HG03095 (cell line): Measurements from ENCODE around the gene ACTR5.

ENCODE experiments used
- ATAC-seq: cut with Tn5 transposase; IDR thresholded peaks from one replicate; pipeline ENCODE4 v1.9.1; 2021; ENCODE audit warnings: moderate library complexity; ENCODE audit not compliant: unreplicated experiment

Gene ACTR5

DNA sequence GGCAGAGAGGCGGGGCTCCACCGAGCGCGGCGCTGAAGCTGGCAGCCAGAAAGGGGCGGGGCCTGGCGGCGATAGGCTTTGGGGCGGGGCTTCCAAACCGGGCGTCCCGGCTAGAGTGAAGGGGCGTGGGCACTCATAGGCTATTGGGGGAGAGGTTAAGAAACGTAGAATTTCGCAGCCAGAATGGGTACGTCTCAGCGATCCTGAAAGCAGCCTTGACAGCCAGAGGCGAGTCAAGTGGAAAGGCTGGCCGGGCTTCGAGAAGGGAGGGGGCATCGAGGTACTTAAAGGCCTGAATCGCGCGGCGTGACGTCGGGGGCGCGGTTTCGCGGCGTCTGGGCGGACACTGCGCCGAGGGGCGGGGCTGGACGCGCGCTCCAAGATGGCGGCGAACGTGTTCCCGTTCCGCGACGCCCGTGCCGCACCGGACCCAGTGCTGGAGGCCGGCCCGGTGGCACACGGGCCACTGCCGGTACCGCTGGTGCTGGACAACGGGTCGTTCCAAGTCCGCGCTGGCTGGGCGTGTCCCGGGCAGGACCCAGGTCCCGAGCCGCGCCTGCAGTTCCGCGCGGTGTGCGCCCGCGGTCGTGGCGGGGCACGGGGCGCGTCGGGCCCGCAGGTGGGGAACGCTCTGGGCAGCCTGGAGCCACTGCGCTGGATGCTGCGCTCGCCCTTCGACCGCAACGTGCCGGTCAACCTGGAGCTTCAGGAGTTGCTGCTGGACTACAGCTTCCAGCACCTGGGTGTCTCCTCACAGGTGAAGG lies at the start of gene ACTR5:
ACTR5 (plus strand) TSS at position 364 of the 764 bp plus-strand sequence; CDS start at position 383, 19 bp downstream.
- ATAC-seq, result peak; percentile 84

DNA sequence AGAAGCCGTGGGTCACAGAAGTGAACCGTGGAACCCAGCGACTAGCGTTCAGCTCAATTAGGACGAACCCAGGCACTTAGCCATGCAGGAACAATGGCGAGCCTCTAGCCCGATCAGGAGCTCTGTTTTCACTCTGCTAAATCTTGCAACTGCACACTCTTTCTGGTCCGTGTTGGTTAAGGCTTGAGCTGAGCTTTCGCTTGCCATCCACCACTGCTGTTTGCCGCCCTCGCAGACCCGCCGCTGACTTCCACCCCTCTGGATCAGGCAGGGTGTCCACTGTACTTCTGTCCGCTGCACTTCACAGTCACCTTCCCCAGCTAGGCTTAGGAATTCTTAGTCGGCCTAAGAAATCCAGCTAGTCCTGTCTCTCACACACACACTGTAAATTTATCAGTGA lies 49.7 kb upstream of the ACTR5 start:
- no peak for ATAC-seq

DNA sequence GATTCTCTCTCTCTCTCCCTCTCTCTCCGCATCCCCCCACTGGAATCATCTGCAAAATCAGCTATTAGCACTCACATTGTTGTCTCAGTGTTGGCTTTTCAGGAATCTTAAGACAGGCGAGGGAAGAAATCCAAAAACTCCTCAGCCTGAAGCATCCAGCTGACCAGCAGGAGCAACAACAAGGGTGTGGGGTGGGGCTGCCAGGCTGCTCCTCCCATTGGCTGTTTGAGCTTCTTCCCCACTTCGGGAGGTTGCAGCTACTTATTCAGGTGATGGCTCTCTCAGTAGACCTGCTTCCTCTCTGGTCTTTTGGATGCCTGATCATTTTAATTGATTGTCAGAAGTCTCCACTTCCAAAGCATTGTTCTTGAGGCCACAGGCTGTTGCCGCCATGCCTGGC lies 48.1 kb upstream of the ACTR5 start:
- ATAC-seq, result no peak

DNA sequence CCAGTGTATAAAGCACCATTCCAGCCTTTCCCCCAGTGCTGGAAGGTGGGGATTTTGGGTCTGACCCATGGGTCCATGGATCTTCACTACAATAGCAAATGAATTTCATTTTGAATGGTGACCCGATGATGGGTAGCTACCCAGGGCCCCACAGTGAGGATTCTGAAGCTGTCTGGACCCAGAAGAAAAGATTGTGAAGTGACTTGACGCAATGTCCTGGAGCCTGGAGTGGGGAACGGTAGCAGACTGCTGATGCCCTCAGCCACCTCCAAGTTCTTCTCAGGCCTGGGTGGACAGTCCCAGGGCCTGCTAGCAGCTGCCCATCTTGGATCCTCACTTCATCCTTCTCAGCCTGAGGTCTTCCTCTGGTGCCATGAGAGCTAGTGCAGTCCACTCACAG lies 47.3 kb upstream of the ACTR5 start:
- ATAC-seq, result no peak

DNA sequence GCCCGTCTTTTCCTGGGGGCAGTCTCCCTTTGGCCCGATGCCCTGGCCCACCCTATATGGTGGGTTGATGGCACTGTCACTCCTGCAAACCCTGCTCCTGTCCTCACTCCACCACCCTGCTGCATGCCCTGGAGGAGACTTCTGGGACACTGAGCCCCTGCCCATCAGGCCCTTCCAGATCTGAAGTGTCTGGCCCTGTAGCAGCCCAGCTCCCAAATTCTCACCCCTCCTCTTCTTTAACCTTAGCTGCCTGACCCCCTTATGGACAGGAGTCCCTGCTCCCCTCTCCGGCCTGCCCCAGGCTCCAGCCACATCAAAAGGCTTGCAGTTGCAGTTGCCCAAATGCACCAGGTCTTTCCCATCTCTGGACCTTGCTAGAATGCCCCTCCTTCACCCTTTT lies 44.7 kb upstream of the ACTR5 start:
- no peak for ATAC-seq

DNA sequence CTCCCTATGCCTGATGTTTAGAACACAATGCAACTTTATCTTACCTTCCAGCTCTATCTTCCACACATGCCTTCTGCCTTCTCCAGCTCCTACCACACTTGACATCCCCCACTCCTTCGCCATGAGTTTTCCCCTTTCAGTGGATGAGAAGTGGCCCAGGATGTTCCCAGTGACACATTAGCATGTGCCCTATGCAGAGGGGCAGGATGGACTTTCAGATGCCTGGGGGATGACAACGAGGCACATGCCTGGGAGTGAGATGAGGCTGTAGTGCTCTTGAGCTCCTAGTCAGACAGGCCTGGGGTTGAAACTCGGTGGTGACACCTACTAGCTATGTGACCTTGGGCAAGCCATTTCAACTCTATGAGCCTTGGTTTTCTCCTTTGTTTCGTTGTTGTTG lies 44.1 kb upstream of the ACTR5 start:
- ATAC-seq, result no peak

DNA sequence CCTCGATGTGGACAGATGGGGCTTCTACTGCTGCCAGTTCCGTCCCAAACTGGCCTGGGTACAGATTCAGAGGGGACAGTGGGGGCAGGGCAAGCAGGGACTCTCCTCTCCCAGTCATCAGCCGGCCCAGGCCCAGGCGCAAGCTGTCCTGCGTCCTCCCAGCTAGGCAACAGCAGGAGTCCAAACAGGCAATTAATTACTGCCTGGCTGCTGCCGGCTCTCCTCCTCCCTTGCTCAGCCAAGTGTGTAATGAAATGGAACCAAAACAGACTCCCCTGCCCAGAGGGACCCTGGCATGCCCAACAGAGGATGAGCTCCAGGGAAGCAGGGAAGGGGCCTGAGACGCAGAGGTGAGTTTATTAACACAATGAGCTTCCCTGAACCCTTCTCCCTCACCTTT lies 41.8 kb upstream of the ACTR5 start:
- ATAC-seq, result no peak

DNA sequence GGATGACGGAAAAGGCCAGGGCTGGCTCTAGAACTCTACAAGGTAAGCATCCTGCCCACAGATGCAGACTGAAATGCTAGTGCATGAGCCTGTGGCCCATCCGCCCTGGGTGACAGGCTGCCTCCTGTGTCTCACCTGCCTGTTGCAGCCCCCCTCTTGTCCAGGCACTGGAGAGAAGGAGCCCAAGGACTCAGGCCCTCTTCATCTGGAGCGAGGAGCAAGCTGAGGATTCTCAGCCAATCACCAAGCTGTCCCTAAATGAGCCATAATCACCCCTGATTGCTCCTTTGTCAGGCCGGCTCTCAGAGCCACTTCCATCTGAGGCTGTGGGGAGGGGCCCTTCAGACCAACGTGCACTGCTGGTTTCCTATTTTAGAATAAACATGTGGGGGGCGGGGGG lies 34.0 kb upstream of the ACTR5 start:
- no peak for ATAC-seq

DNA sequence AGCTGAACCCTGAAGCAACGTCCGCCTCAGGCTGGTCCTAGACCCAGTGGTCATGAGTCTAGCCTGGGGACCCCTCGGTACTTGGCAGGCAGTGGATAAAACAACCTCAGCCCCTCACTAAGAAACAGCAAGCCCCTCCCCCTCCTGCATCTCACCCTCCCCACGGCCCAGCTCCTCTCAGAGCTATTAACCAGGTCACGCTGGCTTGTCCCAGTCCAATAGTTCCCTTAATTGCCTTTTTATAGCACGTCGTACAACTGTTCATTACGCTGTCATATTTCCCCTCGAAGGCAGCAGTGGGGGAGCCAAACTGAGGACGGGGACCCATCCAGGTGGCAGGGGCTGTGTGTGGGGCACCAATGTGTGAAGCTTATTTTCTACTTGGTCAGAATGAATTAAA lies 32.6 kb upstream of the ACTR5 start:
- no peak for ATAC-seq

DNA sequence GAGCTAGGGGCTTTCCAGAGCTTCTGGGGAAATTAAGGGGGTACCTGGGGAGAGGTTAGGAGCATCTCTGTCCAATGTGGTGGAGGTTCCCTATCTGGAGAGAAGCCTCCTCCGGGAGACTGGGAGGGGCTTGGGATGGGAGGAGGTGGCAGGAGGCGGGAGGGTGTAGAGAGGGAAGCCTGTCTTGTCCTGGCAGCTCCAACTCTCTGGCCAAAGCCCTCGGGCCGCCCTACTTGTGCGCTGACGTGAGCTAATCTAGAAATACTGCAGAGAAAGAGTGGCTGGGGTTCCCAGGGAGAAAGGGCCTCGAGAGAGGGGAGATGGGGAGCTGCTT lies 25.6 kb upstream of the ACTR5 start:
- no peak for ATAC-seq

DNA sequence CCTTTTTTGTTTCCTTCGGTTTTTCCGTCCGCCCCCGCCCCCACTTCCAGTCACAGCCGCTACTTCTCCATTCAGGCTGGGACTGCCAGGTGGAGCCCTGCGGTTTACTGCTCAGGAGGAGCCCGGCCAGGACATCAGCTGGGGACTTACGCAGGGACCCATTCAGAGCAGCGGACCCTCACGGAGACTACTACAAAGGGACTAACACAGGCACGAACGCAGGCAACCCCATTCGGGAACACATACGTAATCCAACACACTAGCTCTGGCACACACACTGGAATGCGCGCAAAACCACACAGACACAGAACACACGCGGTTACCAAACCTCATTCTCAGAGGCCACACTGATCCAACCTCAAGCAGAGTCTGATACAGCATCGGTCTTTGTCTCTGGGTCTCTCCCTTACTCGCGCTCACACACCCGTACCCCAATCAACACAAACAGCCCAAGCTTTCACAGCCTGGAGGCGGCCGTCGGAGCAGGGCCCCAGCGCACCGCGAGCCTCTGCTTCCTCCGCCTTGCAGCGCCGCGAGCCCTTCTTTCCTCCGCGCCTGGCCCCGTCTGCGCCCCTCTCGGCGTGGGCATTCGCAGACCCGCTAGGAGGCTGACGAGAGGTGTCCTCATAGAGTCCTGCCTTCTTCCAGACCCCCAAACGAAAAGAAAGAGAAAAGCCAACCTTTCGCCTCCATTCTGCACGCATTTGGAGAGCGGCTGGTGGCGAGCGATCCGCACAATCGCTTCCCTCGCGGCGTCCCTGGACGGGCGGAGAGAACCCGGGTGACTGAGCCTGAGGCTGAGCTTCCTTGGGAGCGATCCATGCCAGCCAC lies 25.0 kb upstream of the ACTR5 start:
- no peak for ATAC-seq

DNA sequence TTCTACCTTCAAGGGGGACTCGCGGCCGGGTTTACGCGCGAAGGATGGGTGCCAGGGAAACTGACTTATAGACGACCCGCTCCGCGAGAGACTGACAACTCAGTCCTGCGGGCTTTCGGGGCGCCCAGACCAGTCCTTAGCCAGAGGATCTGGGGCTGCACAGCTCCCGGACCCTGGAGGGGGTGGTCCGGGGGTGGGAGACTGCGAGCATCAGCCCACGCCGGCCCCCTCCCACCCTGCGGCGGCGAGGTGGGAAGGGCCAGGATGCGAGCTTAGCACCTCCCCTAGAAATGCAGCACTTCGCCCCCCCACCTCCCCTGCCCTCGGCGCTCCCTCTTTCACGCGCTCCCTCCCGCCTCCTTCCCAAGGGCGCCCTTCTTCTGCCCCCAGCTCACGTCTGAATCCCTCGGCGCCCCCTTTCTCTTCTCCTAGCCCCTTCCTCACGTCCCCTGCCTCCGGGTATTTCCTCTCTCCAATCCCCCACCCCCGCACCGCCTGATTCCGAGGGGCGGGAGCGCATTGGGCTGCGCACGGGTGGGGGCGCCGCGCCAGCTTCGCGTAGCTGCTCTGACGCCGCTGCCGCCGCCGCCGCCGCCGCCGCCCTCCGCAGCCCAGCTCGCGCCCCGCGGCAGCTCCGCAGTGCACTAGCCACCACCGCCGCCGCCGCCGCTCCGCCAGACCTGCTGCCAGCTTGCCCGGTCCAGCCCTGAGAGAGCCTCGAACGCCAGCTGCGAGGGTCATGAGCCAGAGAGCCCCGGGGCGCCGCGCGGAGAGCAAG lies 24.2 kb upstream of the ACTR5 start, which contains the start of gene SLC32A1:
SLC32A1 (plus strand) TSS at position 639 of the 778 bp plus-strand sequence. CDS start 239 bp downstream, outside the sequence.
- no peak for ATAC-seq

DNA sequence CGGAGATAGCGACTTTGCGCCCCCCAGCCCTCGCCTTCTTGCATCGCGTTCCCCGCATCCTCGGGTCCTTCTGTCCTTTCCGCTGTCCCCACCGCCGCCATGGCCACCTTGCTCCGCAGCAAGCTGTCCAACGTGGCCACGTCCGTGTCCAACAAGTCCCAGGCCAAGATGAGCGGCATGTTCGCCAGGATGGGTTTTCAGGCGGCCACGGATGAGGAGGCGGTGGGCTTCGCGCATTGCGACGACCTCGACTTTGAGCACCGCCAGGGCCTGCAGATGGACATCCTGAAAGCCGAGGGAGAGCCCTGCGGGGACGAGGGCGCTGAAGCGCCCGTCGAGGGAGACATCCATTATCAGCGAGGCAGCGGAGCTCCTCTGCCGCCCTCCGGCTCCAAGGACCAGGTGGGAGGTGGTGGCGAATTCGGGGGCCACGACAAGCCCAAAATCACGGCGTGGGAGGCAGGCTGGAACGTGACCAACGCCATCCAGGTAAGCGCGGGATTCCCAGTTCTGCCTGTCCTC lies 23.6 kb upstream of the ACTR5 start:
- no peak for ATAC-seq

DNA sequence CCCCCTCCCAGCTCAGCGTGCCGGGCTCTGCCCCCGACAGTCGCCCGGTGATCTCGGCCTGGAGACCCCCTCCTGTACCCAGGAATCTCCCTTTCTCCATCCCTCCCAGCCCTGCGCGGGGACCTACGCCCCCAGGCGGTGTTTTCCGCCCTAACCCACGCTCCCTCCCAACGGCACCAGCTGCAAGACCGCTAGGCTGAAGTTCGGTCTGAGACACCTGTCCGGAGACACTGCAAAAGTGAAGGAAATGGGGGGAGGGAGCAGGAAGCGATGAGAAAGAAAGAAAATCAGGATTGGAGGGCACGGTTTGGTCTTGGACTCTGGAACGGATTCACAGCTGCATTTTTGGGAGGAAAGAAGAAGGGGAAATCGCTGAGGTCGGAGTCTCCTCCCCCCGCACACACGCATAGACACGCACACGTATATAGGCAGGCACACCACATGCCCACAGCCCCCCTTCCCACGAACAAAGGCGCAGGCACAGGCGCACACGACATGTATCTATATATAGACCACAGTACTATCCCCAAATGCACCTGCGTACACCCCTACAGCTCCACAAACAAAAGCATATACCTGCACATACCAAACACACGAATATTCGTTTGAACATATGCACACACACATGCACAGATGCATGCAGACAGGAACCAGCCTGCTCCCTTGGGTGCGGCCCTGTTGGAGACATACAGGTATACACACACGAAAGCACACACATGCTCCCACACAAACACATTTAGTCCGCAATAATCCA lies 22.9 kb upstream of the ACTR5 start:
- ATAC-seq, result no peak

DNA sequence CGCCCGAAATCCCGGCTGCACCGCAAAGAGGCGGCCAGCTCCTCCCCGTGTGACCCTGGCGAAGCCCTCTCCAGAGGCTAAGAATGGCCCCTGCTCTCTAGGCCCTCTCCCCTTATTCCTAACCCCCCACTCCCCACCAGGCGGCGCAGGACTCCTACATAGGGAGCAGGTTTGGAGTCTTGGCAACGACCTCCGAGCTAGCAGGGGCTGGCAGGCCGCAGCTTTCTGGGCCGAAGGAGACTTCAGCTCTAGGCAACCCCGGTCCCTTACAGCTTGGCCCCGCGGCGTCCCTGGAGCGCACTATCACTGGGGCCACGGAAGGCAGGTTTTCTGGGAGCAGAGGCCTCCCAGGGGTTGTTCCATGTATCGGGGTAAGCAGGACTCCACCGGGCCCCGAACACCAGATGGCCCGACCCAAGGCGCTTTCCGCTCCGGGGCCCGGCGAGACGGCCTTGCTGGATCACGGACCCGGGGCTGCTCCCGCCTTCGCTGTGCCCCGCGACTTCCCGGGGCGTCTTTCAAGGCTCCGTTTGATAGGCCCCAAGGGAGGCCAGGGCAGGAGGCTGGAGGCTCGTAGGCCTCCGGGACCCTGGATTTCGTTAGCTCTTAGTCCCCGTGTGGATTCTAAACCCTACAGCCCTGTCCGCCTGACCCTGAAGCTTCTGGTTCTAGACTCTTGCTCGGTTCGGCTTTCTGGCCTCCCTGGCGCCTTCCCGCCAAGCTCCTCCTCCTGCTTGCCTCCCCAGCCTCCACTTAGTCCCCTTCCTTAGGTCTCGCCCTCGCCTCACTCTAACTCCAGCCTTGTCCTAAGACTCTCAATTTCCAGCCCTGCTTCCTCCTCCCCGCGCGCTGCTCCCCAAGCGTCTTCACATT lies 22.1 kb upstream of the ACTR5 start:
- ATAC-seq, result no peak

DNA sequence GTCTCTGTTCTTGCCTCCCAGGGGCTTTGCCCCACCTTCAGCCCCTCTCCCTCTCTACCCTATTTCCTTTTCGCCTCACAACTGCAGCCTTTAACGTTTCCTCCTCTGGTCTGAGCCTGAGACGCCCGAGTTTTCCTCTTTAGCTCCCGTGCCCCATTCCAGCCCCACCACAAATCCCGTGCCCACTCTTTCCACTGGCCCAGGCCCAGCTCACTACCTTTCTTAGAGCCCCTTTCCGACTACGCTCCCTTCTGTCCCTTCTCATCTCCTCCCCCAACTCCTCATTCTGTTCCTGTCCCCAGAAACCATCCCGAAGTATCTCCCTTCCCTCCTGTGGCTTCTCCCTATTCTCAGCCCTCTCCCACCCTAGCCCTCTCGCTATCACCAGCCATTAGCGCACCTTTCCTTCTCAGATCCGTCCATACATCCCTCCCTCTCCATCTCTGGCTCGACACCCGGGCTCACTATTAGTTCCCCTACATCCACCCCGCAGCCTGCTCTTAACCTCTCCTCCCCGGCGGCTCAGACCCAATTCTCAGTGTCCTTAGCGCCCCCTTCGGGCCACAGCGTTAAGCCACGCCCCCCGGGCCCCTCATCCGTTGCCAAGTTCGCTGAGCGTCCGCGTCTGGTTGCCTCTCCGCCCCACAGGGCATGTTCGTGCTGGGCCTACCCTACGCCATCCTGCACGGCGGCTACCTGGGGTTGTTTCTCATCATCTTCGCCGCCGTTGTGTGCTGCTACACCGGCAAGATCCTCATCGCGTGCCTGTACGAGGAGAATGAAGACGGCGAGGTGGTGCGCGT lies 21.3 kb upstream of the ACTR5 start:
- no peak for ATAC-seq

DNA sequence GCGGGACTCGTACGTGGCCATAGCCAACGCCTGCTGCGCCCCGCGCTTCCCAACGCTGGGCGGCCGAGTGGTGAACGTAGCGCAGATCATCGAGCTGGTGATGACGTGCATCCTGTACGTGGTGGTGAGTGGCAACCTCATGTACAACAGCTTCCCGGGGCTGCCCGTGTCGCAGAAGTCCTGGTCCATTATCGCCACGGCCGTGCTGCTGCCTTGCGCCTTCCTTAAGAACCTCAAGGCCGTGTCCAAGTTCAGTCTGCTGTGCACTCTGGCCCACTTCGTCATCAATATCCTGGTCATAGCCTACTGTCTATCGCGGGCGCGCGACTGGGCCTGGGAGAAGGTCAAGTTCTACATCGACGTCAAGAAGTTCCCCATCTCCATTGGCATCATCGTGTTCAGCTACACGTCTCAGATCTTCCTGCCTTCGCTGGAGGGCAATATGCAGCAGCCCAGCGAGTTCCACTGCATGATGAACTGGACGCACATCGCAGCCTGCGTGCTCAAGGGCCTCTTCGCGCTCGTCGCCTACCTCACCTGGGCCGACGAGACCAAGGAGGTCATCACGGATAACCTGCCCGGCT lies 20.6 kb upstream of the ACTR5 start:
- ATAC-seq, result no peak

DNA sequence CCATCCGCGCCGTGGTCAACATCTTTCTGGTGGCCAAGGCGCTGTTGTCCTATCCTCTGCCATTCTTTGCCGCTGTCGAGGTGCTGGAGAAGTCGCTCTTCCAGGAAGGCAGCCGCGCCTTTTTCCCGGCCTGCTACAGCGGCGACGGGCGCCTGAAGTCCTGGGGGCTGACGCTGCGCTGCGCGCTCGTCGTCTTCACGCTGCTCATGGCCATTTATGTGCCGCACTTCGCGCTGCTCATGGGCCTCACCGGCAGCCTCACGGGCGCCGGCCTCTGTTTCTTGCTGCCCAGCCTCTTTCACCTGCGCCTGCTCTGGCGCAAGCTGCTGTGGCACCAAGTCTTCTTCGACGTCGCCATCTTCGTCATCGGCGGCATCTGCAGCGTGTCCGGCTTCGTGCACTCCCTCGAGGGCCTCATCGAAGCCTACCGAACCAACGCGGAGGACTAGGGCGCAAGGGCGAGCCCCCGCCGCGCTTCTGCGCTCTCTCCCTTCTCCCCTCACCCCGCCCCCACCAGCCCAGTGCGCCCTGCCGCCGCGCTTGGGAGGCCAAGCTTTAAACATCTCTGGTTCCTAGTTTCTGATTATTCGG lies 20.0 kb upstream of the ACTR5 start:
- no peak for ATAC-seq
